ENCODE results near the gene TOMM40.
"Not testable (repeated sequence)": the region's sequence is repeated elsewhere in the genome, so short reads cannot be mapped to it uniquely, and the experiment has no call there.

The TOMM40 gene

GRCh38 chr19:44924243-44924725, 33.2 kb downstream of the TOMM40 start:
- H3K4me3 ChIP-seq (ENCODE audit: low read length) = no peak overlapping the region

GRCh38 chr19:44925114-44925891, 34.2 kb downstream of the TOMM40 start:
- Histone ChIP-seq H3K27ac (ENCODE audit: low read length) (no peak overlapping the region), H3K36me3 (ENCODE audit: control insufficient read depth, low read depth, low read length) (no peaks in the 10 kb centered on the region), H3K4me1 (ENCODE audit: control insufficient read depth, low read depth, low read length) (peaks cover 5% of the 10 kb centered on the region), H3K9ac (ENCODE audit: low read length) (no peak overlapping the region), H3K9me3 (ENCODE audit: control insufficient read depth, low read depth, low read length) (no peaks in the 10 kb centered on the region), H3K27me3 (ENCODE audit: control insufficient read depth, insufficient read depth, low read length) (no peaks in the 10 kb centered on the region), H3K4me3 (ENCODE audit: low read length) (no peak overlapping the region)

More at GRCh38 chr19:44924243-44924725, 33.2 kb downstream of the TOMM40 start:
- H3K4me1 ChIP-seq (ENCODE audit: control insufficient read depth, low read depth, low read length) = peaks cover 5% of the 10 kb centered on the region
- no peaks in the 10 kb centered on the region for H3K36me3 ChIP-seq (ENCODE audit: control insufficient read depth, low read depth, low read length)
- no peaks in the 10 kb centered on the region for H3K27me3 ChIP-seq (ENCODE audit: control insufficient read depth, insufficient read depth, low read length)
- no peak overlapping the region for H3K27ac ChIP-seq (ENCODE audit: low read length)
- H3K9me3 ChIP-seq (ENCODE audit: control insufficient read depth, low read depth, low read length) = no peaks in the 10 kb centered on the region
- no peak overlapping the region for H3K9ac ChIP-seq (ENCODE audit: low read length)

- H3K9me3 ChIP-seq (ENCODE audit: control insufficient read depth, low read depth, low read length); H3K4me1 ChIP-seq (ENCODE audit: control insufficient read depth, low read depth, low read length); H3K27ac ChIP-seq (ENCODE audit: low read length); H3K36me3 ChIP-seq (ENCODE audit: control insufficient read depth, low read depth, low read length); H3K27me3 ChIP-seq (ENCODE audit: control insufficient read depth, insufficient read depth, low read length): not testable (repeated sequence)
- Histone ChIP-seq H3K9ac (ENCODE audit: low read length) (peak overlapping the region; percentile 36), H3K4me3 (ENCODE audit: low read length) (peak overlapping the region; percentile 35)
Measured at GRCh38 chr19:44926245-44927077, 35.4 kb downstream of the TOMM40 start.

- Histone ChIP-seq H3K9ac (ENCODE audit: low read length) (no peak overlapping the region), H3K27ac (ENCODE audit: low read length) (no peak overlapping the region), H3K27me3 (ENCODE audit: control insufficient read depth, insufficient read depth, low read length) (no peaks in the 10 kb centered on the region), H3K4me3 (ENCODE audit: low read length) (no peak overlapping the region), H3K9me3 (ENCODE audit: control insufficient read depth, low read depth, low read length) (no peaks in the 10 kb centered on the region), H3K36me3 (ENCODE audit: control insufficient read depth, low read depth, low read length) (no peaks in the 10 kb centered on the region), H3K4me1 (ENCODE audit: control insufficient read depth, low read depth, low read length) (peaks cover 5% of the 10 kb centered on the region)
Measured at GRCh38 chr19:44927746-44928145, 36.7 kb downstream of the TOMM40 start.

GRCh38 chr19:44930088-44930487, 39.0 kb downstream of the TOMM40 start:
- no peak overlapping the region for H3K4me3 ChIP-seq (ENCODE audit: low read length)
- no peaks in the 10 kb centered on the region for H3K9me3 ChIP-seq (ENCODE audit: control insufficient read depth, low read depth, low read length)
- H3K36me3 ChIP-seq (ENCODE audit: control insufficient read depth, low read depth, low read length) = no peaks in the 10 kb centered on the region
- no peak overlapping the region for H3K9ac ChIP-seq (ENCODE audit: low read length)
- H3K27me3 ChIP-seq (ENCODE audit: control insufficient read depth, insufficient read depth, low read length) = no peaks in the 10 kb centered on the region
- peaks cover 5% of the 10 kb centered on the region for H3K4me1 ChIP-seq (ENCODE audit: control insufficient read depth, low read depth, low read length)
- no peak overlapping the region for H3K27ac ChIP-seq (ENCODE audit: low read length)

GRCh38 chr19:44931541-44931940, 40.5 kb downstream of the TOMM40 start:
- Histone ChIP-seq H3K27me3 (ENCODE audit: control insufficient read depth, insufficient read depth, low read length) (no peaks in the 10 kb centered on the region), H3K36me3 (ENCODE audit: control insufficient read depth, low read depth, low read length) (no peaks in the 10 kb centered on the region), H3K4me1 (ENCODE audit: control insufficient read depth, low read depth, low read length) (peaks cover 4% of the 10 kb centered on the region), H3K9me3 (ENCODE audit: control insufficient read depth, low read depth, low read length) (no peaks in the 10 kb centered on the region), H3K27ac (ENCODE audit: low read length) (no peak overlapping the region), H3K9ac (ENCODE audit: low read length) (no peak overlapping the region), H3K4me3 (ENCODE audit: low read length) (no peak overlapping the region)

GRCh38 chr19:44939668-44940067, 48.6 kb downstream of the TOMM40 start:
- H3K9me3 ChIP-seq (ENCODE audit: control insufficient read depth, low read depth, low read length) = no peaks in the 10 kb centered on the region
- no peak overlapping the region for H3K4me3 ChIP-seq (ENCODE audit: low read length)
- no peaks in the 10 kb centered on the region for H3K27me3 ChIP-seq (ENCODE audit: control insufficient read depth, insufficient read depth, low read length)
- no peaks in the 10 kb centered on the region for H3K4me1 ChIP-seq (ENCODE audit: control insufficient read depth, low read depth, low read length)
- H3K9ac ChIP-seq (ENCODE audit: low read length) = no peak overlapping the region
- H3K27ac ChIP-seq (ENCODE audit: low read length) = no peak overlapping the region
- H3K36me3 ChIP-seq (ENCODE audit: control insufficient read depth, low read depth, low read length) = no peaks in the 10 kb centered on the region

GRCh38 chr19:44942067-44942571, 51.1 kb downstream of the TOMM40 start, which contains the start of gene APOC4:
TSS of gene APOC4 (plus strand) at chr19:44942237. CDS start at chr19:44942278, 41 bp downstream.
- Histone ChIP-seq H3K9ac (ENCODE audit: low read length) (no peak within 1 kb of the TSS), H3K4me3 (ENCODE audit: low read length) (no peak within 1 kb of the TSS), H3K27ac (ENCODE audit: low read length) (no peak within 1 kb of the TSS), H3K36me3 (ENCODE audit: control insufficient read depth, low read depth, low read length) (no peaks in the 10 kb centered on the region), H3K27me3 (ENCODE audit: control insufficient read depth, insufficient read depth, low read length) (no peaks in the 10 kb centered on the region), H3K9me3 (ENCODE audit: control insufficient read depth, low read depth, low read length) (no peaks in the 10 kb centered on the region), H3K4me1 (ENCODE audit: control insufficient read depth, low read depth, low read length) (no peaks in the 10 kb centered on the region)

- Histone ChIP-seq H3K36me3 (ENCODE audit: control insufficient read depth, low read depth, low read length) (no peaks in the 10 kb centered on the region), H3K9me3 (ENCODE audit: control insufficient read depth, low read depth, low read length) (no peaks in the 10 kb centered on the region), H3K27ac (ENCODE audit: low read length) (no peak overlapping the region), H3K4me3 (ENCODE audit: low read length) (no peak overlapping the region), H3K27me3 (ENCODE audit: control insufficient read depth, insufficient read depth, low read length) (no peaks in the 10 kb centered on the region), H3K9ac (ENCODE audit: low read length) (no peak overlapping the region), H3K4me1 (ENCODE audit: control insufficient read depth, low read depth, low read length) (no peaks in the 10 kb centered on the region)
Measured at GRCh38 chr19:44943801-44944249, 52.8 kb downstream of the TOMM40 start.

GRCh38 chr19:44947041-44947581, 56.1 kb downstream of the TOMM40 start:
- no peak overlapping the region for H3K27ac ChIP-seq (ENCODE audit: low read length)
- no peaks in the 10 kb centered on the region for H3K27me3 ChIP-seq (ENCODE audit: control insufficient read depth, insufficient read depth, low read length)
- no peaks in the 10 kb centered on the region for H3K36me3 ChIP-seq (ENCODE audit: control insufficient read depth, low read depth, low read length)
- H3K4me1 ChIP-seq (ENCODE audit: control insufficient read depth, low read depth, low read length) = no peaks in the 10 kb centered on the region
- no peaks in the 10 kb centered on the region for H3K9me3 ChIP-seq (ENCODE audit: control insufficient read depth, low read depth, low read length)
- no peak overlapping the region for H3K9ac ChIP-seq (ENCODE audit: low read length)
- H3K4me3 ChIP-seq (ENCODE audit: low read length) = no peak overlapping the region

- H3K27ac ChIP-seq (ENCODE audit: low read length) = no peak overlapping the region
Measured at GRCh38 chr19:44948237-44948636, 57.2 kb downstream of the TOMM40 start.

More at GRCh38 chr19:44948237-44948636, 57.2 kb downstream of the TOMM40 start:
- Histone ChIP-seq H3K36me3 (ENCODE audit: control insufficient read depth, low read depth, low read length) (no peaks in the 10 kb centered on the region), H3K4me3 (ENCODE audit: low read length) (no peak overlapping the region), H3K9ac (ENCODE audit: low read length) (no peak overlapping the region), H3K4me1 (ENCODE audit: control insufficient read depth, low read depth, low read length) (no peaks in the 10 kb centered on the region), H3K9me3 (ENCODE audit: control insufficient read depth, low read depth, low read length) (no peaks in the 10 kb centered on the region), H3K27me3 (ENCODE audit: control insufficient read depth, insufficient read depth, low read length) (no peaks in the 10 kb centered on the region)
